ENCODE results near the gene SBF2.
"Not testable (repeated sequence)": the region's sequence is repeated elsewhere in the genome, so short reads cannot be mapped to it uniquely, and the experiment has no call there.

Gene SBF2

DNA sequence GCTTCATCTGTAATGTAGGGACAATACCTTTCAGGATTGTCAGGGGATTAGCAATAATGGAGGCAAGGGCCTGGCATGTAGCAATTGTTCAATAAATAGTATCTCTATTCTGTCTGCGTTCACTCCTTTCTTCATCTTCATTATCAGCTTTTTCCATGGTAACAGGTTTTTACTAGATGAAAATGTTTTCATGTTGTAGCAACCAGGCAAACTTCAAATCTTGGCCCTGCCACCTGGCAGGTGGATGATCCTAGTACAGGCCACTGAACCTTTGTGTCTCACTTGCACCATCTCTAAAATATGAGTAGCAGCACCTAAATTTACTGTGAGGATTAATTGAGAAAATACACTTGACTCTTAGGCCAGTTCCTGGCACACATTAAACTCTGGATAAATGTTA, 546.8 kb downstream of the SBF2 start:
- DNase-seq (ENCODE audit: low spot score), result no peak

DNA sequence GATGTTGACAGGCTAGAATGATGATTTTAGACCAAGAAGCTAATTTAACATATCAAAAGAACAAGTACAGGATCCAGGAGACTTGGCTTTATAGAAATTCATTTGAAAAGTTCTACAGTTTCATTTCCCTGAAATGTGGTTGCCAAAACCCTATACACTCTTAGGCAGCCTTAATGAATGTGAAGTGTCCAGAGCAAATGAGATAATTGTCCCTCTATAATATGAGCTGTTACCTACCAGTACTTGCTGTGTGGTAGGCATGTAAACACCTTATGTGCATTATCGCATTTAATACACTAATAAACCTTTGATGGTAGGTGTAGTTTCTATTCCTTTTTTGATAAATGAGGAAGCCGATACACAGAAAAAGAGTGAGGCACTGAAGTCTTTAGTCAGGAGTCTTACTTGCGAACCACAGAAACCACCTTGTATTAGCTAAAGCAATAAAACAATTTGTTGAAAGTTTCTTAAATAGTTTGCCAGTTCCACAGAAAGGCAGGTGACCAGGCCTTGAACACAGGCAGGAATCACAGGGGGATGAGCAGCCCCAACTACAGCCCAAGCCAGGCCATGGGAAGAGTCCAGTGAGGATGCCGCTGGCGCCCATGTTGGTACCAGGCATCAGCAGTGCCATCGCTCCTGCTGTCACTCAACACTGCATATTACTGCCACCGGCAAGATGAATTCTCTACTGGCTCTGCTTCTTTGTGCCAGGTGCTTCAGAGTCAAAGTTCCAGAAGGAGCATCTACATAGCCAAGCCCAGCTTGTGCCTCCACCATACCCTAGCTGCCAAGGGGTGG, 548.4 kb downstream of the SBF2 start:
- DNase-seq (ENCODE audit: low spot score), result no peak

DNA sequence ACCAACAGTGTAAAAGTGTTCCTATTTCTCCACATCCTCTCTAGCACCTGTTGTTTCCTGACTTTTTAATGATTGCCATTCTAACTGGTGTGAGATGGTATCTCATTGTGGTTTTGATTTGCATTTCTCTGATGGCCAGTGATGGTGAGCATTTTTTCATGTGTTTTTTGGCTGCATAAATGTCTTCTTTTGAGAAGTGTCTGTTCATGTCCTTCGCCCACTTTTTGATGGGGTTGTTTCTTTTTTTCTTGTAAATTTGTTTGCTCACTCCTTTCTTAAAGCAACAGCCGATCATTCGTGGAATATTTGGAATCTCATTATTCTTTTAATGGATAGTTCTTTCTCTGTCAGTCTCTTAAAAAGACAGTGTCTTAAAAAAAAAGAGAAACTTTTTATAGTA, 550.5 kb downstream of the SBF2 start:
- not testable (repeated sequence) for DNase-seq (ENCODE audit: low spot score)

DNA sequence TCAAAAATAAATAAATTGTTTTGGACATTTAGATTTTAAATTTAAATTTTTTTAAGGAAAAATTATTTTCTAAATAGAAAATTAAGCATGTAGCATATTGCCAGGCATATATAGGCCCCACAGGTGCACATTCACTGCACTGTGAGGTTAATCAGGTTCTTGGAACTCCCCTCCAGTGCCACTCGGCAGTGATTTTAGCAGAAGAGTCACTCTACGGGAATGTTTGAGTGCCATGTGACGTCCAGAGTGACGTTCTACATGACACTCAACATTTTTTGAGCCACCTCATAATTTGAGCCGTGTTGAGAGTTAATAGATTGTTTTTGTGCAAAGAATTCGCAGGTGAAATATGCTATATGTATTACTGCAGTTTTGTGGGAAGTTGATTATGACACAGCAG, 552.8 kb downstream of the SBF2 start:
- no peak for DNase-seq (ENCODE audit: low spot score)

DNA sequence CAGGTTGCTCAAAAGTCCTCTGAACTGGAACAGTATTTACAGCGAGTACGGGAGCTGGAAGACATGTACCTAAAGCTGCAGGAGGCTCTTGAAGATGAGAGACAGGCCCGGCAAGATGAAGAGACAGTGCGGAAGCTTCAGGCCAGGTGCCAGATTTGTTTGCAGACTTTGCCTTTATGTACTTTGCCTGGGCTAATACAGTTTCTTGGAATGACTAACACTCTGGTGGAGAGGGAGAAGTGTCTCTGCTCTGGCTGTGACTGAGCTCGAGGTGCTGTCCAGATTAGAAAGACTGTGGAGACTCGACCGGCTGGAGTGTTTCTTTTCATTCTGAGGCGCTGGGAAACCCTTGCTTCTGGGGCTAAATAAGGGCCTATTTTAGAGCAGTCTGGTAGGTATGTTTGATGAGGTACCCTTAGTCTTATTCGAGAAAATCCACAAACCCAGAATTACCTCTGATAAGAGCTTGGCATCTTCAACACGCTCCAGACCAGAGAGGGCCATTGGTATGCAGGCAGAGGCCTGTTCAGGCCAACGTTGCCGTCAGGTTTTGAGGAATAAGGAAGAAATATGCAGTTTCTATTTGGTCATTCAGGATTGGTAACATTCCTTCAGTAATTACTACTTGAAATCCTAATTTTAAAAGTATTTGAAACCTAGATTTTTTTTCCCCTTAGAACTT, 553.7 kb downstream of the SBF2 start:
- DNase-seq (ENCODE audit: low spot score), result no peak

DNA sequence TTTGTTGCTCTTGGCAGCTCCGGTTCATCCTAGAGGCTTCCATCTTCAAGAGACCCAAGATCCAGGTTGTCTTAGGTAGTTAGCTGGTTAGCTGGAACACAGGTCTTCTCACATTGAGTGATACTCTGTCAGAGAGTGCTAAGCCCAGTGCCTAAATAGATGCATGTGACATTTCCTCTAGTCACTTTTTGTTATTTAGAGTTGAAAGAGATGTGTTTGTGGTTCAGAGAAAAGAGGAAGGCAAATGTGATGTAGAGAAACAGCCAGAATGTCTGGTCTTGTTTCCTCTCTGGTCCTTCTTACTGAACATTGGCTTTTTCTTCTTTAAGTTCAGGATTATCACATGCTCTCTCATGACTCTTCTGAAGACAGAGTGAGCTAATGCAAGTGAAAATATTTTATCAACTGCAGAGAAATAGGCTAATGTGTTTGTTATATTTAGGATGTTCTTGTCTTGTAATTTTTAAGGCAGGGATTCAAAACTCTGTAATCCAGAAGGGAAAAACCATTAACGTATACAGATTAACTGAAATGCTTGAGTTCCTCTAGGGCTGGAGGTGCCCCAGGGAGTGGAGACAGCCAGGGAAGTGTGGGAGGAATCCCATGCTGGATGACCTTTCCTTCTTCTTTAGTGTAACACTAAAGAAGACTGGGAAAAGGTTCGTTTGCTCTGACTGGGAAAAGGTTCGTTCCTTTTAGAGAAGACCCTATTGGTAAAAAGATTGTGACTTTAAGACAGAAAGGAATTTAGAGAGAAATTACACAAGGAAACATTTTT, 554.7 kb downstream of the SBF2 start:
- DNase-seq (ENCODE audit: low spot score), result no peak

DNA sequence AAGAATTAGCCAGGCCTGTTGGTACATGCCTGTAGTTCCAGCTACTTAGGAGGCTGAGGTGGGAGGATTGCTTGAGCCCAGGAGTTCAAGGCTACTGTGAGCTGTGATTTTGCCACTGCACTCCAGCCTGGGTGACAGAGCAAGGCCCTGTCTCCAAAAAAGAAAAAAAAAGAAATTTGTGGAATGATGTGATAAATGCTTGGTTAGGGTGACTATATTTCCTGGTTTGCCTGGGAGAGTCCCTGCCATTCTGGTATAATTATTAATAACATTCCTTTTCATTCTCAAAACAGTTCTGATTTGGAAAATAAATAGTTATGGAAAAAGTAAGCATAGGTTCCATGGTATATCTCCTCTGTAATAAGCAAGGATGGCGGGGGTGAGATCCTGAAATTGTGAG, 555.3 kb downstream of the SBF2 start:
- no peak for DNase-seq (ENCODE audit: low spot score)

DNA sequence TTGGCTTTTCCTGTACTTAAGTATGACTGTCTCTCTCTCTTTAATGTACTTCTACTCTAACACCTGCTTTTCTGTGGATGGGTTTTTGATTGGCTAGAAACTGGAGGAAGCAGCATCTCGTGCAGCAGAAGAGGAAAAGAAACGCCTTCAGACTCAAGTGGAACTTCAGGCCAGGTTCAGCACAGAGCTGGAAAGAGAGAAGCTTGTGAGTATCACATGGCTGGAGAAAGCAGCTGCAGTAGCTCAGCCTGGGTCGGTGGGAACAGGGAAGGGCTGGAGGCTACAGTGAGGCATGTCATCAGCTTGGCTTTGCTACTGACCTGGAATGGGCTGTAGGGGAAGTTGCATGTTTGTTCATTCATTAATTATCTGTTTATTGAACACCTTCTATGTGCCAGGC, 555.9 kb downstream of the SBF2 start:
- no peak for DNase-seq (ENCODE audit: low spot score)

DNA sequence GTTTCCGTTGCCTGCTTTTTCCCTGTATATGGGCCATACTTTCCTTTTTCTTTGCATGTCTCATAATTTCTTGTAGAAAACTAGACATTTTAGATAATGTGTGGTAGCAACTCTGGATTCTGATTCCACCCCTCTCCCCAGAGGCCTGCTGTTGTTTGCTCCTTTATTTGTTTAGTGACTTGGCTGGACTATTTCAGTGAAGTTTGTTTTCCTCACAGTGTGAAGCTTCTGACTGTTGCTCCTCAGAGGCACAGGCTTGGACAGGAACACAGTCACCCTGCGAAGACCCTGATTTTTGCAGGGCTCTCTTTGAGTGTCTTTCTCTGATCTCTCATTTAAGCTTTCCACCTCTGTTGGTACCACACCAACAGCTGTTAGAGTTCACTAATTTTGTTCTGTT, 557.7 kb downstream of the SBF2 start:
- no peak for DNase-seq (ENCODE audit: low spot score)

DNA sequence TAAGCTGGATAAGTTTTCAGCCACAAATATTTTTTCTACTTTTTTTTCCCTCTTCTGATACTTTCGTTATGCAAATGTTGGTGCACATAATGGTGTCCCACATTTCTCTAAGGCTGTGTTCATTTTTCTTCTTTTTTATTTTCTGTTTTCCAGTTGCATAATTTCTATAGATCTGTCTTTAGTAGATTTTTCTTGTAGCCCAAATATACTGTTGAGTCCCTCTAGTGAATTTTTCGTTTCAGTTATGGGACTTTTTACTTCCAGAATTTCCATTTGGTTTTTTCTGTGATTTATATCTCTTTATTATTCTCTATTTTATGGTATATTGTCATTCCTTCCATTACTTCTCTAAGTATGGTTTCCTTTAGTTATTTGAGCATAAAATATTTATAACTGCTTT, 558.1 kb downstream of the SBF2 start:
- DNase-seq (ENCODE audit: low spot score), result no peak

DNA sequence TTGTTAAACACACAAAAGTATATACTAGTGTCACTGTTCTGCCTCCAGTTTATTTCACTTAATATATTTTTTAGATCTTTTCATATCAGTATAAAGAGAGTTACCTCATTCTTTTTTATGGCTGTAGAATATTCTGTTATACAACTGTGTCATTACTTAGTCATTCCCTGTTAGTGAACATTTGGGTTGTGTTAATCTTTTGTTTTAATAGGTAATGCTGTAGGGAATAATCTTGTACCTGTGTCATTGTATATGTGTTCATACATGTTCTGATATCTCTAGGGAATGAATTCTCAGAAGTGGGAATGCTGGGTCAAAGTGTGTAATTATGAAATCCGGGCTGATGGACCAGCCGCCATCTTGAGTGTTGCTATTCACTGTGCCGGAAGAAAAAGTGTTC, 558.8 kb downstream of the SBF2 start:
- DNase-seq (ENCODE audit: low spot score), result no peak

DNA sequence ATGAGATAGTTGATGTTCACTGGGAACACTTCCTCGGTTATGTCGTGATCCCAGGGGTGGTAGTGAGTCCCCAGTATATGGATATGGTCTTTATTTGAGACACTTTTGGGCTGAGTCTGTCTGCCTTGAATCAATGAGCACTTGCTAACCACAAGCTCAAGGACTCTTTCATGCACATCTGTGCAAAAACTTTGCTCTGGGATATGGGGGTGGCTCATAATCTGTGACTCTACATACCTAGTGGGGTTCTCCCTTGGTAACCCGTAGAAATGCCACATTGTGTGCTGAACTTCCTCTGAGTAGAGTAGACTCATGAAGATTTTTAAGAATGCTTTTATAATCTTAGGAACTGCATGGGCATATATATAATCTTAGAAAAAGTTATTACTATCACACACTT, 560.8 kb downstream of the SBF2 start:
- no peak for DNase-seq (ENCODE audit: low spot score)

DNA sequence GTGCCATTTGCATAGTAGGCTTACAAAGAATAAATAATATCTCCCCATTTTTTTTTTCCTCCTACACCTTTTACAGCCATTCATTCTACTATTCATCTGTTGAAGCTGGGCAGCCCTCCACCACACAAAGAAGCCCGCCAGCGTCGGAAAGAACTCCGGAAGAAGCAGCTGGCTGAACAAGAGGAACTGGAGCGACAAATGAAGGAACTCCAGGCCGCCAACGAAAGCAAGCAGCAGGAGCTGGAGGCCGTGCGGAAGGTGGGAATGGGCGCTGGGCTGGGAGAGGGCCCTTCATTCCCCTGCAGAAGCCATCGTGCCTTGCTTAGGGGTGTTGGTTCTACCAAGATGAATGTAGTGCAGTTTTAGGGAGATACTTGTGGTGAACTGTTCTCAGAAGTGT, 561.6 kb downstream of the SBF2 start:
- no peak for DNase-seq (ENCODE audit: low spot score)

DNA sequence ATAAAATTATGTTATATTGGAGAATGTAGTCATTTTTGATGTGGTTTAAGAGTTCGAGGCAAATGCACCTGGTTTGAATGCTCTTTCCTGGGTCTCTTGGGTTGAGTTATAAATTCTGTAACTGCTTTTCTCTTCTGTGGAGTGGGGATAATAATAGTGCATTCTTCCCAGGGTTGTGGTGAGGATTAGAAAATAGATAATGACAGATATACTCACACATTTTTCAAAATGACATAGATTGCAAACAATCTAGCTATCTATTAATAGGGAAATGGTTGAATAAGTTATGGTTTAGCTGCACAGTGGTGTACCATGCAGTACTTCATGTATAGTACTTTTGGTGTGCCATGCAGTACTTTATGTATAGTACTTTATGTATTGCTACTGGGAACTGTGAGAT, 562.8 kb downstream of the SBF2 start:
- DNase-seq (ENCODE audit: low spot score), result no peak
